ENCODE data around the gene ST8SIA6.

The ST8SIA6 gene

GRCh38 chr10:17460756-17461155, 6.4 kb upstream of the ST8SIA6 start:
- no peak overlapping the region for H3K4me3 ChIP-seq (ENCODE audit: low read depth, low read length)
- in situ Hi-C loops (cut with HindIII; ENCODE audit: low sequenced_read_pairs): no loop called here
- TF ChIP-seq CTCF (IDR thresholded peaks at IDR 0.05; ENCODE audit: low read depth, low read length): no peak
- DNase-seq (ENCODE audit: low read depth, low spot score): no peak

GRCh38 chr10:17457083-17457482, 2.7 kb upstream of the ST8SIA6 start:
- no peak for TF ChIP-seq CTCF (IDR thresholded peaks at IDR 0.05; ENCODE audit: low read depth, low read length)
- DNase-seq (ENCODE audit: low read depth, low spot score): no peak
- in situ Hi-C loops (cut with HindIII; ENCODE audit: low sequenced_read_pairs): no loop called here
- H3K4me3 ChIP-seq (ENCODE audit: low read depth, low read length): no peak overlapping the region

- no peak overlapping the region for H3K4me3 ChIP-seq (ENCODE audit: low read depth, low read length)
- no peak for DNase-seq (ENCODE audit: low read depth, low spot score)
- in situ Hi-C loops (cut with HindIII; ENCODE audit: low sequenced_read_pairs): no loop called here
- no peak for TF ChIP-seq CTCF (IDR thresholded peaks at IDR 0.05; ENCODE audit: low read depth, low read length)
Observed at GRCh38 chr10:17456032-17456548, 1.7 kb upstream of the ST8SIA6 start.

GRCh38 chr10:17455015-17455520, 673 bp upstream of the ST8SIA6 start:
- TF ChIP-seq CTCF (IDR thresholded peaks at IDR 0.05; ENCODE audit: low read depth, low read length): no peak
- no peak for DNase-seq (ENCODE audit: low read depth, low spot score)
- in situ Hi-C loops (cut with HindIII; ENCODE audit: low sequenced_read_pairs): no loop called here
- H3K4me3 ChIP-seq (ENCODE audit: low read depth, low read length): peak overlapping the region; percentile 58

- no peak for TF ChIP-seq CTCF (IDR thresholded peaks at IDR 0.05; ENCODE audit: low read depth, low read length)
- DNase-seq (ENCODE audit: low read depth, low spot score): peak; percentile 44
- in situ Hi-C loops (cut with HindIII; ENCODE audit: low sequenced_read_pairs): no loop called here
- H3K4me3 ChIP-seq (ENCODE audit: low read depth, low read length): peak overlapping the region; percentile 58
Observed at GRCh38 chr10:17453373-17454091, 863 bp downstream of the ST8SIA6 start.

GRCh38 chr10:17453035-17453372, 1.4 kb downstream of the ST8SIA6 start:
- peak overlapping the region; percentile 58 for H3K4me3 ChIP-seq (ENCODE audit: low read depth, low read length)
- DNase-seq (ENCODE audit: low read depth, low spot score): no peak
- in situ Hi-C loops (cut with HindIII; ENCODE audit: low sequenced_read_pairs): no loop called here
- no peak for TF ChIP-seq CTCF (IDR thresholded peaks at IDR 0.05; ENCODE audit: low read depth, low read length)
